ENCODE results near the gene ADAMTS2.

ADAMTS2 gene

GRCh38 chr5:179263391-179264052, 81.7 kb downstream of the ADAMTS2 start:
- no peak for DNase-seq

- no peak for DNase-seq
Observed at GRCh38 chr5:179262126-179262920, 82.9 kb downstream of the ADAMTS2 start.

- no peak for DNase-seq
Observed at GRCh38 chr5:179261301-179262125, 83.7 kb downstream of the ADAMTS2 start.

- no peak for DNase-seq
Observed at GRCh38 chr5:179260324-179261070, 84.8 kb downstream of the ADAMTS2 start.

GRCh38 chr5:179259731-179260323, 85.4 kb downstream of the ADAMTS2 start:
- DNase-seq = no peak

- no peak for DNase-seq
Observed at GRCh38 chr5:179258922-179259730, 86.1 kb downstream of the ADAMTS2 start.

GRCh38 chr5:179258001-179258921, 87.0 kb downstream of the ADAMTS2 start:
- DNase-seq = no peak

- DNase-seq = no peak
Observed at GRCh38 chr5:179257176-179257682, 88.0 kb downstream of the ADAMTS2 start.

- DNase-seq = no peak
Observed at GRCh38 chr5:179256328-179257175, 88.7 kb downstream of the ADAMTS2 start.

GRCh38 chr5:179255527-179256327, 89.5 kb downstream of the ADAMTS2 start:
- DNase-seq = no peak

- no peak for DNase-seq
Observed at GRCh38 chr5:179254638-179255271, 90.5 kb downstream of the ADAMTS2 start.

GRCh38 chr5:179253730-179254129, 91.5 kb downstream of the ADAMTS2 start:
- no peak for DNase-seq

- DNase-seq = no peak
Observed at GRCh38 chr5:179251276-179251969, 93.8 kb downstream of the ADAMTS2 start.

GRCh38 chr5:179250561-179251225, 94.6 kb downstream of the ADAMTS2 start:
- DNase-seq = no peak

- DNase-seq = no peak
Observed at GRCh38 chr5:179246227-179246626, 99.0 kb downstream of the ADAMTS2 start.

GRCh38 chr5:179245031-179245430, 100.2 kb downstream of the ADAMTS2 start:
- DNase-seq = no peak
